KOPT-K1 (cell line): ENCODE measurements around the gene ZBED6.

ENCODE experiments used
- H3K27ac ChIP-seq: fragments of 200-600 bp; sonication (generic); 2 replicates; pipeline ENCODE4 v1.5.1; 2016; ENCODE audit warnings: antibody characterized with exemption, mild to moderate bottlenecking, low read depth, low read length; ENCODE audit not compliant: poor library complexity, severe bottlenecking
- H3K36me3 ChIP-seq: fragments of 200-600 bp; sonication (generic); 2 replicates; pipeline ENCODE4 v1.5.1; 2017; ENCODE audit warnings: antibody characterized with exemption, mild to moderate bottlenecking, low read length, moderate library complexity; ENCODE audit not compliant: insufficient read depth
- H3K9me3 ChIP-seq: fragments of 200-600 bp; sonication (generic); 2 replicates; pipeline ENCODE4 v1.5.1; 2017; ENCODE audit warnings: antibody characterized with exemption, low read length, mild to moderate bottlenecking; ENCODE audit not compliant: insufficient read depth, poor library complexity, severe bottlenecking

ZBED6 gene

DNA sequence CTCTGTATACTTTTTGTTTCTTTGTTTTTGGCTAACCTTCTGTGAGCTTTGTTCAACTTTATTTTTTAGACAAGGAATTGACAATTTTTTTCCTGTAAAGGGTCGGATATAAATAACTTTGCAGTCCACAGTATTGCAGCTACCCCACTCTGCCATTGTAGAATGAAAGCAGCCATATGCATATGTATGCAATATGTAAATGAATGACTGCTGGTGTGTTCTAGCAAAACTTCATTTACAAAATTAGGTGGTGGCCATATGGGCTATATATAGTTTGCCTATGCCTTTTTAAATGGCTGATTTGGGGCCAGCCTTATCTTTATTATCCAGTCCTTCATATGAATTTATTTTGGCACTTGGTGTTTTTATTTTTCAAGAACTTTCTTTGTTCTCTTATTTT, 48.0 kb downstream of the ZBED6 start:
- peaks cover 4% of the 10 kb centered on the region for H3K9me3 ChIP-seq
- peaks cover 94% of the 10 kb centered on the region for H3K36me3 ChIP-seq
- no peak overlapping the region for H3K27ac ChIP-seq
